Adrenal gland (tissue), 12 donors: ENCODE measurements around the gene AUH. TPM values are rescaled to one million over a fixed set of nuclear protein-coding genes. Genes with fewer than 3 reads are reported as not detected.

Experiments
- DNase-seq, 7 donors: peaks; one replicate each; pipeline ENCODE4 v3.0.0-alpha.2; 2019 to 2020
- H3K27ac ChIP-seq, 5 donors: fragments of 200-600 bp; sonication (generic) in 4 of 5; 1 replicate in 3 of 5; 2 replicates in 2 of 5; pipeline versions ENCODE4 v1.5.1 to v1.8.0; 2016 to 2020; ENCODE audit warnings: mild to moderate bottlenecking in 1 of 5
- H3K27me3 ChIP-seq: fragments of 200-600 bp; 2 replicates; pipeline ENCODE4 v1.8.0; 2021
- H3K36me3 ChIP-seq, 2 donors: fragments of 200-600 bp; replicated peaks in 1 of 2; 1 replicate in 1 of 2; 2 replicates in 1 of 2; pipeline versions ENCODE4 v1.5.1 to v1.8.0; 2018 to 2022
- H3K4me1 ChIP-seq, 2 donors: fragments of 200-600 bp; replicated peaks in 1 of 2; 1 replicate in 1 of 2; 2 replicates in 1 of 2; pipeline versions ENCODE4 v1.5.1 to v1.8.0; 2018 to 2021
- H3K4me3 ChIP-seq, 4 donors: fragments of 200-600 bp; sonication (generic) in 3 of 4; one replicate each; pipeline ENCODE4 v1.5.1; 2016 to 2018
- H3K9me3 ChIP-seq, 3 donors: fragments of 200-600 bp; sonication (generic) in 1 of 3; replicated peaks in 1 of 3; 1 replicate in 2 of 3; 2 replicates in 1 of 3; pipeline versions ENCODE4 v1.5.1 to v1.8.0; 2016 to 2021
- CTCF ChIP-seq, 6 experiments: fragments of 450-650 bp in 4 of 6; fragments of 200-600 bp in 2 of 6; sonication (generic) in 1 of 6; IDR thresholded peaks; 1 replicate in 5 of 6; 2 replicates in 1 of 6; pipeline versions ENCODE4 v1.5.1 to v1.8.0; 2016 to 2021; ENCODE audit warnings: antibody characterized with exemption in 6 of 6, mild to moderate bottlenecking in 2 of 6, moderate library complexity in 1 of 6
- POLR2A ChIP-seq, 2 donors: fragments of 450-650 bp; IDR thresholded peaks; one replicate each; pipeline ENCODE4 v1.6.1; 2017; ENCODE audit warnings: antibody characterized with exemption in 2 of 2, mild to moderate bottlenecking in 2 of 2, moderate library complexity in 1 of 2
- WGBS, 4 donors: extraction: QIAGEN DNeasy Blood & Tissue Kit in 2 of 4; methylation state at CpG; one replicate each; pipeline versions ENCODE4 v1.1.5 to v1.1.7; 2013 to 2017; 5-methylcytosine and 5-hydroxymethylcytosine counted together
- intact Hi-C, 2 donors: fragments of 100-400 bp; cut with DNase I; formaldehyde crosslinking; loops; one replicate each; pipeline versions ENCODE4 v1.14.1 to v1.15.0; 2022 to 2023
- polyA plus RNA-seq, 3 donors: library from polyadenylated mRNA; stranded (reverse); fragments of 200-250 nt in 2 of 3; fragments of 350-450 nt in 1 of 3; fragmentation: Illumina TruSeq in 1 of 3; extraction: RNeasy Lipid Tissue Mini Kit (QIAGEN cat#74804) in 1 of 3; gene quantifications; one replicate each; pipeline ENCODE4 v1.2.3, GENCODE V29; 2013 to 2014
- total RNA-seq, 9 donors: library from RNA; depleted of rRNA in 4 of 9; stranded (reverse); fragments of >200 nt in 4 of 9; fragments of 120-200 nt in 1 of 9; fragmentation: NEBNext Ultra II Directional in 1 of 9; extraction: Animal tissue kit (Norgen Biotek cat#: 25700) in 1 of 9; gene quantifications; one replicate each; pipeline versions ENCODE4 v1.1.0 to v1.2.4, GENCODE V29; 2013 to 2023
- donor health status: healthy with polysubstance abuse.
- donor health status: Bipolar disorder and iron deficiency.
- donor health status: DM: yes; HTN: yes; CAD: no.
- donor health status: DM: no; HTN: no; CAD: no.
- donor health status: DM: no; HTN: no; CAD: no.
- donor health status: DM: yes; HTN: yes; CAD: no.

Gene AUH
- total and polyA plus RNA-seq, 12 donors, result 41.9 to 158 (median 71.7) TPM

- no peak for TF ChIP-seq CTCF (IDR thresholded peaks at IDR 0.05)
- no peak for TF ChIP-seq POLR2A (IDR thresholded peaks at IDR 0.05)
- Histone ChIP-seq H3K27ac (no peak overlapping the region), H3K4me1 (no peaks in the 10 kb centered on the region)
These were observed 141.1 kb downstream of the AUH start for GRCh38 chr9:91220491-91221135.

GRCh38 chr9:91220021-91220420, 141.7 kb downstream of the AUH start:
- intact Hi-C loops, result no loop called here
- H3K4me3 ChIP-seq, result no peak overlapping the region
- no peaks in the 10 kb centered on the region for H3K36me3 ChIP-seq
- DNase-seq, result no peak
- no peaks in the 10 kb centered on the region for H3K9me3 ChIP-seq
- WGBS, 4 donors, result 89 to 95% (median 91%) methylated on average over 4 of the region's 4 CpGs
- H3K27ac ChIP-seq, result no peak overlapping the region
- no peaks in the 10 kb centered on the region for H3K27me3 ChIP-seq
- TF ChIP-seq POLR2A (IDR thresholded peaks at IDR 0.05), result no peak
- no peak for TF ChIP-seq CTCF (IDR thresholded peaks at IDR 0.05)
- no peaks in the 10 kb centered on the region for H3K4me1 ChIP-seq

More at GRCh38 chr9:91220491-91221135, 141.1 kb downstream of the AUH start:
- WGBS, 4 donors, result 92 to 94% (median 93%) methylated on average over 12 of the region's 12 CpGs
- Histone ChIP-seq H3K27me3 (no peaks in the 10 kb centered on the region), H3K9me3 (no peaks in the 10 kb centered on the region), H3K36me3 (no peaks in the 10 kb centered on the region), H3K4me3 (no peak overlapping the region)
- DNase-seq, result no peak
- intact Hi-C loops, result no loop called here

GRCh38 chr9:91219557-91219956, 142.2 kb downstream of the AUH start:
- intact Hi-C loops, result no loop called here
- Histone ChIP-seq H3K27ac (no peak overlapping the region), H3K4me1 (no peaks in the 10 kb centered on the region), H3K36me3 (no peaks in the 10 kb centered on the region), H3K4me3 (no peak overlapping the region), H3K9me3 (no peaks in the 10 kb centered on the region), H3K27me3 (no peaks in the 10 kb centered on the region)
- no peak for DNase-seq
- TF ChIP-seq POLR2A (IDR thresholded peaks at IDR 0.05), result no peak
- TF ChIP-seq CTCF (IDR thresholded peaks at IDR 0.05), result no peak
- 71 to 94% (median 94%) methylated on average over 1 of the region's 1 CpG for WGBS, 4 donors

GRCh38 chr9:91217388-91217787, 144.3 kb downstream of the AUH start:
- Histone ChIP-seq H3K4me1 (no peaks in the 10 kb centered on the region), H3K36me3 (no peaks in the 10 kb centered on the region), H3K27ac (no peak overlapping the region), H3K27me3 (no peaks in the 10 kb centered on the region), H3K9me3 (no peaks in the 10 kb centered on the region), H3K4me3 (no peak overlapping the region)
- DNase-seq, result no peak
- intact Hi-C loops, result no loop called here
- no peak for TF ChIP-seq POLR2A (IDR thresholded peaks at IDR 0.05)
- no peak for TF ChIP-seq CTCF (IDR thresholded peaks at IDR 0.05)
- 98 to 100% (median 99%) methylated on average over 1 of the region's 1 CpG for WGBS, 4 donors
